K562 (cell line): ENCODE data around the gene TANC1. TPM values are rescaled to one million over a fixed set of nuclear protein-coding genes. Genes with fewer than 3 reads are reported as not detected.

Experiments
- CBFA2T2 ChIP-seq: fragments of 450-650 bp; conservative IDR thresholded peaks from 2 replicates; pipeline ENCODE4 v1.6.1; 2017; ENCODE audit warnings: mild to moderate bottlenecking
- FOXK1 ChIP-seq: sonication (generic); formaldehyde crosslinking; IDR thresholded peaks from 2 replicates; pipeline ENCODE4 v1.8.0; 2022; ENCODE audit warnings: missing genetic modification reagents, mild to moderate bottlenecking, borderline replicate concordance
- NCOA6 ChIP-seq: fragments of 450-650 bp; IDR thresholded peaks from 2 replicates; pipeline ENCODE4 v1.6.1; 2017; ENCODE audit warnings: mild to moderate bottlenecking
- NFYB ChIP-seq: IDR thresholded peaks from 2 replicates; pipeline ENCODE4 v1.6.1; 2011; ENCODE audit warnings: mild to moderate bottlenecking, moderate library complexity; ENCODE audit not compliant: insufficient read length; ENCODE audit errors: extremely low read depth
- PCBP1 ChIP-seq: fragments of 200-400 bp; formaldehyde crosslinking; IDR thresholded peaks from 2 replicates; pipeline ENCODE4 v1.6.1; 2018; ENCODE audit warnings: mild to moderate bottlenecking, low read depth, low read length; ENCODE audit not compliant: poor library complexity, severe bottlenecking
- polyA plus RNA-seq, 8 experiments: library from polyadenylated mRNA; depleted of rRNA in 4 of 8; stranded (reverse) in 5 of 8; unstranded in 3 of 8; fragments of >200 nt; fragmentation: Nextera tagmentation in 2 of 8; fragmentation: Illumina TruSeq in 1 of 8; extraction: Ambion mirVana in 2 of 8; extraction: Trizol in 1 of 8; gene quantifications; 2 replicates each; pipeline versions ENCODE4 v1.2.1 to v1.2.3, GENCODE V29; 2011 to 2014; ENCODE audit warnings: inconsistent platforms in 1 of 8, missing spikeins in 1 of 8
- total RNA-seq, 7 experiments: library from RNA; depleted of rRNA in 6 of 7; stranded (reverse); fragments of >200 nt in 6 of 7; fragmentation: Illumina TruSeq in 2 of 7; extraction: Trizol in 2 of 7; gene quantifications; 2 replicates each; pipeline versions ENCODE4 v1.2.1 to v1.2.3, GENCODE V29; 2011 to 2021; ENCODE audit warnings: low replicate concordance in 1 of 7
- TF ChIP-seq, protein P1 (sequence below): IDR thresholded peaks from 3 replicates; pipeline ENCODE4 v1.6.1; 2011; ENCODE audit warnings: borderline replicate concordance, mild to moderate bottlenecking, moderate library complexity; ENCODE audit not compliant: insufficient read length; ENCODE audit errors: extremely low read depth
- TF ChIP-seq, protein P2 (sequence below): fragments of 150-350 bp; conservative IDR thresholded peaks from 2 replicates; pipeline ENCODE4 v1.6.1; 2014; ENCODE audit warnings: low read length

Gene TANC1
- total and polyA plus RNA-seq, 9 of the 15 experiments (the other 6 are each of a cell fraction or from before 2014, with no cell fraction given) = under 0.01 to 0.20 (median 0.07) TPM; not detected in 1

DNA sequence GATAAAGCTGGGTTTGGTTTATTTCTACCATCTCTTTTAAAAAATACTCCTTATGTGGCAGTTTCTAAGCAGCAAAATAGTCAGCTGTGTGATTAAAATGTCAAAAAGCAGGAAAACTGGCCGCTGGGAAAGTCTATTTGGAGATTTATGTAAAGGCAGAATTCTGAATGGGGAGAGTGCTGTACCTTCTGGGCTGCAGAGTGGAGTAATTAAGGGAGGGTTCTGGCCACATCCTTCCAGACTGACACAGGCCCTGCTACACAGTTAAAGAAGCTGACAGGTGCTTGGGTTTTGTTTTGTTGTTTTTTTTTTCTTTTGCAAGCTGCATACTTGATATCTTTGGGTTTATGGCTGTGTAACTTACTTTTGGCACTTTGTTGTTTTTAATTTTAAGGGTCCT is 160.8 kb downstream of the TANC1 start (continued):
- TF ChIP-seq, protein P1, sequence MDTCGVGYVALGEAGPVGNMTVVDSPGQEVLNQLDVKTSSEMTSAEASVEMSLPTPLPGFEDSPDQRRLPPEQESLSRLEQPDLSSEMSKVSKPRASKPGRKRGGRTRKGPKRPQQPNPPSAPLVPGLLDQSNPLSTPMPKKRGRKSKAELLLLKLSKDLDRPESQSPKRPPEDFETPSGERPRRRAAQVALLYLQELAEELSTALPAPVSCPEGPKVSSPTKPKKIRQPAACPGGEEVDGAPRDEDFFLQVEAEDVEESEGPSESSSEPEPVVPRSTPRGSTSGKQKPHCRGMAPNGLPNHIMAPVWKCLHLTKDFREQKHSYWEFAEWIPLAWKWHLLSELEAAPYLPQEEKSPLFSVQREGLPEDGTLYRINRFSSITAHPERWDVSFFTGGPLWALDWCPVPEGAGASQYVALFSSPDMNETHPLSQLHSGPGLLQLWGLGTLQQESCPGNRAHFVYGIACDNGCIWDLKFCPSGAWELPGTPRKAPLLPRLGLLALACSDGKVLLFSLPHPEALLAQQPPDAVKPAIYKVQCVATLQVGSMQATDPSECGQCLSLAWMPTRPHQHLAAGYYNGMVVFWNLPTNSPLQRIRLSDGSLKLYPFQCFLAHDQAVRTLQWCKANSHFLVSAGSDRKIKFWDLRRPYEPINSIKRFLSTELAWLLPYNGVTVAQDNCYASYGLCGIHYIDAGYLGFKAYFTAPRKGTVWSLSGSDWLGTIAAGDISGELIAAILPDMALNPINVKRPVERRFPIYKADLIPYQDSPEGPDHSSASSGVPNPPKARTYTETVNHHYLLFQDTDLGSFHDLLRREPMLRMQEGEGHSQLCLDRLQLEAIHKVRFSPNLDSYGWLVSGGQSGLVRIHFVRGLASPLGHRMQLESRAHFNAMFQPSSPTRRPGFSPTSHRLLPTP = no peak
- TF ChIP-seq FOXK1 (no peak), CBFA2T2 (no peak), NFYB (no peak), NCOA6 (no peak), PCBP1 (no peak)
- TF ChIP-seq, protein P2, sequence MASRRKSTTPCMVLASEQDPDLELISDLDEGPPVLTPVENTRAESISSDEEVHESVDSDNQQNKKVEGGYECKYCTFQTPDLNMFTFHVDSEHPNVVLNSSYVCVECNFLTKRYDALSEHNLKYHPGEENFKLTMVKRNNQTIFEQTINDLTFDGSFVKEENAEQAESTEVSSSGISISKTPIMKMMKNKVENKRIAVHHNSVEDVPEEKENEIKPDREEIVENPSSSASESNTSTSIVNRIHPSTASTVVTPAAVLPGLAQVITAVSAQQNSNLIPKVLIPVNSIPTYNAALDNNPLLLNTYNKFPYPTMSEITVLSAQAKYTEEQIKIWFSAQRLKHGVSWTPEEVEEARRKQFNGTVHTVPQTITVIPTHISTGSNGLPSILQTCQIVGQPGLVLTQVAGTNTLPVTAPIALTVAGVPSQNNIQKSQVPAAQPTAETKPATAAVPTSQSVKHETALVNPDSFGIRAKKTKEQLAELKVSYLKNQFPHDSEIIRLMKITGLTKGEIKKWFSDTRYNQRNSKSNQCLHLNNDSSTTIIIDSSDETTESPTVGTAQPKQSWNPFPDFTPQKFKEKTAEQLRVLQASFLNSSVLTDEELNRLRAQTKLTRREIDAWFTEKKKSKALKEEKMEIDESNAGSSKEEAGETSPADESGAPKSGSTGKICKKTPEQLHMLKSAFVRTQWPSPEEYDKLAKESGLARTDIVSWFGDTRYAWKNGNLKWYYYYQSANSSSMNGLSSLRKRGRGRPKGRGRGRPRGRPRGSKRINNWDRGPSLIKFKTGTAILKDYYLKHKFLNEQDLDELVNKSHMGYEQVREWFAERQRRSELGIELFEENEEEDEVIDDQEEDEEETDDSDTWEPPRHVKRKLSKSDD = no peak
